HEK293 (cell line): ENCODE results near the gene SHISAL2A.

Experiments used
- ELK4 ChIP-seq: IDR thresholded peaks from 2 replicates; pipeline ENCODE4 v1.6.1; 2011; ENCODE audit warnings: mild to moderate bottlenecking, low read depth, low read length, borderline replicate concordance
- KLF10 ChIP-seq: fragments of 450-650 bp; IDR thresholded peaks from 2 replicates; pipeline ENCODE4 v1.5.1; 2018; ENCODE audit warnings: missing biosample characterization, mild to moderate bottlenecking, missing genetic modification characterization
- ZNF202 ChIP-seq: fragments of 450-650 bp; formaldehyde crosslinking; IDR thresholded peaks from 2 replicates; pipeline ENCODE4 v1.5.1; 2016; ENCODE audit warnings: missing biosample characterization, missing genetic modification characterization, borderline replicate concordance
- ZNF433 ChIP-seq: fragments of 450-650 bp; formaldehyde crosslinking; IDR thresholded peaks from 2 replicates; pipeline ENCODE4 v1.5.1; 2016; ENCODE audit warnings: missing biosample characterization, missing genetic modification characterization, low read depth
- TF ChIP-seq, protein P1 (sequence below): fragments of 450-650 bp; formaldehyde crosslinking; IDR thresholded peaks from 2 replicates; pipeline ENCODE4; 2016; ENCODE audit warnings: missing biosample characterization, missing genetic modification characterization

DNA sequence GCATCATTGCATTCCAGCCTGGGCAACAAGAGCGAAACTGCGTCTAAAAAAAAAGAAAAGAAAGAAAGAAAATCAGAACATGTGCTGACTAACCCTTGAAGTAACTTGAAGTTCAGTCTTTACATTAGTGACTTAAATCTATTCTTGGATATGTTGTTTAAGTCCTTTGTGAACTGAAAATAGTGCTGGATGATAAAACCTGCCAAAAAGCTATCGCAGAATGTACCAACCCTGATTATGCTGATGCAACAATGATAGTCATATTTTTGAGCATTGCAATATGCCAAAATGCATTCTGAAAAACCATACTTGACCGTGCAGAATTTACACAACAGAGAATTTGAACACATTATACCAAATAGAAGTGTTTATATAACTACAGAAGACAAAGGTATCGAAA is 30.7 kb downstream of the SHISAL2A start:
- TF ChIP-seq ZNF202 (no peak), ZNF433 (tag by site-specific recombination) (no peak), ELK4 (no peak), KLF10 (tag by site-specific recombination) (no peak)
- TF ChIP-seq, protein P1, sequence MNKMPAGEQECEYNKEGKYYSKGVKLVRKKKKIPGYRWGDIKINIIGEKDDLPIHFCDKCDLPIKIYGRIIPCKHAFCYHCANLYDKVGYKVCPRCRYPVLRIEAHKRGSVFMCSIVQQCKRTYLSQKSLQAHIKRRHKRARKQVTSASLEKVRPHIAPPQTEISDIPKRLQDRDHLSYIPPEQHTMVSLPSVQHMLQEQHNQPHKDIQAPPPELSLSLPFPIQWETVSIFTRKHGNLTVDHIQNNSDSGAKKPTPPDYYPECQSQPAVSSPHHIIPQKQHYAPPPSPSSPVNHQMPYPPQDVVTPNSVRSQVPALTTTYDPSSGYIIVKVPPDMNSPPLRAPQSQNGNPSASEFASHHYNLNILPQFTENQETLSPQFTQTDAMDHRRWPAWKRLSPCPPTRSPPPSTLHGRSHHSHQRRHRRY (tag by site-specific recombination): no peak
